GM12865 (cell line): ENCODE data around the gene PTPRN2.

ENCODE experiments used
- DNase-seq: peaks from one replicate; pipeline ENCODE4 v3.0.0; 2010; ENCODE audit warnings: low read depth
- H3K4me3 ChIP-seq: 2 replicates; pipeline ENCODE4 v1.5.1; 2011; ENCODE audit warnings: mild to moderate bottlenecking, low read depth, low read length, control low read depth
- CTCF ChIP-seq: IDR thresholded peaks from 2 replicates; pipeline ENCODE4 v1.5.1; 2011; ENCODE audit warnings: low read length, control low read depth, low read depth, inconsistent platforms; ENCODE audit not compliant: insufficient read depth; ENCODE audit errors: missing control alignments

Gene PTPRN2

GRCh38 chr7:157685430-157686284 is 902.0 kb downstream of the PTPRN2 start:
- no peak for TF ChIP-seq CTCF
- H3K4me3 ChIP-seq: no peak overlapping the region
- no peak for DNase-seq

- DNase-seq: no peak
- TF ChIP-seq CTCF: no peak
- no peak overlapping the region for H3K4me3 ChIP-seq
Measured at GRCh38 chr7:157684909-157685429, 902.7 kb downstream of the PTPRN2 start.

- no peak for TF ChIP-seq CTCF
- H3K4me3 ChIP-seq: no peak overlapping the region
- no peak for DNase-seq
Measured at GRCh38 chr7:157684157-157684908, 903.3 kb downstream of the PTPRN2 start.

DNA sequence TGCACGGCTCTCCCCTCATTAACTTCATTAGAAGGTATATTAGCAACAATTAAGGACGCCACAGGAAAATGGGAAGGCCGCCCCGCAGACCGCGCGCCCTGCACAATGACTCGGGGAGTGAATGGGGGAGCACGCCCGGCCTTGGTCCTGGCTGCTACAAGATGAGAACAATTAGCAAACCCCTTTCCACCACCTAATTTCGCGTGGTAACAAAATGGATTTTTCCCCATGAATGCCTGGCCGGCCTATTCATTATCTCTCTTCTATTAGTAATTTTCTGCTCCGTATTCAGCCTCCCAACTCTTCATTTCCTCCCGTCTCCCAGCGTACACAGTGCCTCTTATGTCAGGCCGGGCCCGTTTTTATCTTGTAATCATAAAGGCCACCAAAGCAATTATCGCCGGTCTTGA is 903.9 kb downstream of the PTPRN2 start:
- no peak overlapping the region for H3K4me3 ChIP-seq
- no peak for DNase-seq
- TF ChIP-seq CTCF: no peak

- DNase-seq: no peak
- no peak for TF ChIP-seq CTCF
- no peak overlapping the region for H3K4me3 ChIP-seq
Measured at GRCh38 chr7:157682946-157683746, 904.5 kb downstream of the PTPRN2 start.

DNA sequence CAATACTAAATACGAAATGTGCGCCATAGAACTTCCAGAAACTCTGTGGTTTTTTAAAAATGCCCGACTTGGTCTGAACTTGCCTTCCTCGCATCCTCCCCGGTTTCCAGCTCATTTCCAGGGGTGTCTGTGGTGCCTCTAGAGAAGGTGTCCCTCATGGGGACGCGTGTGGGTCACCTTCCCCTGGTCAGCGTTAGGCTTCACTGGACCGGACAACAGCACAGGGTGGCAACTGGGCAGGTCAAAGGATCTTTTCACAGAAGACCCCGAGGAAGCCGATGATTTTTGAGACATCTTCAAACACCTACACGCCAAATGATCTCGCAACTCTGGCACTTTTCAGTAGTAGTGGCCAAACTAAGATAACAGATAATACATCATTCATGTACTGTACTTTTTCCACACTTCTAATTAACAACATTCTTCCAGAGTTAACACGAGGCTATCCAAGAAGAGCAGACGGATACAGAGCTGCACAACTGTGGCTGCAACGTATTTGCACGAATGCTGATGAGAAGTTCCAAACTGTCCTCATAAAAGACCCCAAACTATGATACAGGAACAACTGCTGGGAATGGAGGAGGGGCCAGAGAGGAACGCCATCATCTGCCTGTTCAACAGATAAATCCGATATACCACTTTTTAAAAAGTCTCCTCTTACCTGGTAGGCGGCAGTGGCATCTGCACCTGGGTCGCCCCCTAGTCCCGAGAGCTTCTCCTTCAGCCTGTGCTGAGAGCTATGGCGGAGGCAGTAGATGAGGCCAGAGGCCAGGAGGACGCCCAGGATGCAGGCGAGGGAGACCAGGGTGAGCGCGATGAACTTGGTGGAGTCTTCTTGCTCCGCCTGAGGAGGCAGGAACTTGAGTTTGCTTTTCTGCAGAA is 905.3 kb downstream of the PTPRN2 start:
- no peak overlapping the region for H3K4me3 ChIP-seq
- TF ChIP-seq CTCF: no peak
- no peak for DNase-seq
